ENCODE measurements around the gene SCTR.

DNA sequence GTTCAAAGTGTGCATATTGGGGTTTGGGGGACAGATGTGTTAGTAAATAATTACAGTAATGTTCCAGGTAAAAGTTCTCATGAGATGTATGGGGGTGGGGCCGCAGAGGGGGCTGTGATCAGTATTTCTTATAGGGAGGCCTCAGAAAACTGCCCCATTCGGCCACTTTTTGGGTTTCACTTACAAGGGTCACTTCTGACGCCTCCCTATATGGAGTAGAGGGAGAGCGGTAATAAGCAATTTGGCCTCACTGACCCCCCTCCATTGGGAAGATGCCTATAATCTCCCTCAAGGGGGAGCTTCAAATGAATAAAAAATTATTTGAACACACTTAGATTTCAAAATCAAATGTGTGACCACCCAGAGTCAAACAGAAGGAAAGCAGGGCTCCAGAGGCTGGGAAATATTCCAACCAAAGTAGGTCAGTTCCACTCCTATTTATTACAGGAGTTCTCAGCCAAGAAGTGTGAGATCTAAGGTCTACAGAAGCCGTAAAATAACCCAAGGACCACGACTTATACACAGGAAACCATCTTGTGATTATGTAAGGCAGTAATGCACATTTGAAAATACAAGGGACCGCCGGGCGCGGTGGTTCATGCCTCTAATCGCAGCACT lies 2.7 kb downstream of the SCTR start:
- TF ChIP-seq, protein P1, sequence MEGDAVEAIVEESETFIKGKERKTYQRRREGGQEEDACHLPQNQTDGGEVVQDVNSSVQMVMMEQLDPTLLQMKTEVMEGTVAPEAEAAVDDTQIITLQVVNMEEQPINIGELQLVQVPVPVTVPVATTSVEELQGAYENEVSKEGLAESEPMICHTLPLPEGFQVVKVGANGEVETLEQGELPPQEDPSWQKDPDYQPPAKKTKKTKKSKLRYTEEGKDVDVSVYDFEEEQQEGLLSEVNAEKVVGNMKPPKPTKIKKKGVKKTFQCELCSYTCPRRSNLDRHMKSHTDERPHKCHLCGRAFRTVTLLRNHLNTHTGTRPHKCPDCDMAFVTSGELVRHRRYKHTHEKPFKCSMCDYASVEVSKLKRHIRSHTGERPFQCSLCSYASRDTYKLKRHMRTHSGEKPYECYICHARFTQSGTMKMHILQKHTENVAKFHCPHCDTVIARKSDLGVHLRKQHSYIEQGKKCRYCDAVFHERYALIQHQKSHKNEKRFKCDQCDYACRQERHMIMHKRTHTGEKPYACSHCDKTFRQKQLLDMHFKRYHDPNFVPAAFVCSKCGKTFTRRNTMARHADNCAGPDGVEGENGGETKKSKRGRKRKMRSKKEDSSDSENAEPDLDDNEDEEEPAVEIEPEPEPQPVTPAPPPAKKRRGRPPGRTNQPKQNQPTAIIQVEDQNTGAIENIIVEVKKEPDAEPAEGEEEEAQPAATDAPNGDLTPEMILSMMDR (IDR thresholded peaks at IDR 0.05; ENCODE audit: low read length), result no peak
- no peak for TF ChIP-seq EZH2 (optimal IDR thresholded peaks at IDR 0.05; ENCODE audit: low read depth, low read length)
